22Rv1 (cell line): ENCODE measurements around the gene PITPNM3.

Source experiments
- CTCF ChIP-seq: fragments of 450-650 bp; IDR thresholded peaks from 2 replicates; pipeline ENCODE4 v1.5.1; 2017; ENCODE audit warnings: mild to moderate bottlenecking
- ZFX ChIP-seq: fragments of 450-650 bp; IDR thresholded peaks from 2 replicates; pipeline ENCODE4 v1.6.1; 2017; ENCODE audit warnings: antibody characterized with exemption, borderline replicate concordance

GRCh38 chr17:6422654-6423241 is 133.6 kb downstream of the PITPNM3 start:
- TF ChIP-seq CTCF (no peak), ZFX (no peak)
